A549 (cell line): Measurements from ENCODE around the gene ZNF101. TPM values are rescaled to one million over a fixed set of nuclear protein-coding genes. Genes with fewer than 3 reads are reported as not detected.

Experiments used
- ATAC-seq, 2 experiments: fragments of 200-7000 bp in 1 of 2; fragments of >200 bp in 1 of 2; cut with Nextera tagmentation in 1 of 2; cut with Tn5 transposase in 1 of 2; 3 replicates each; pipeline versions ENCODE4 v1.8.0 to v1.9.1; 2018 to 2020; ENCODE audit warnings: mild to moderate bottlenecking in 1 of 2, moderate library complexity in 1 of 2
- CTCF ChIA-PET: fragments of 300-600 bp; sonication (Branson Sonifier 250); formaldehyde crosslinking; extraction: SDS; loops from one replicate; lab custom pipeline; 2021; ENCODE audit warnings: antibody characterized with exemption, inconsistent platforms; lab: Yijun Ruan, JAX
- POLR2A ChIA-PET: fragments of 350-600 bp; formaldehyde crosslinking; extraction: SDS; loops from one replicate; lab custom pipeline; 2021; ENCODE audit warnings: antibody characterized with exemption, inconsistent platforms; lab: Yijun Ruan, JAX
- DNase-seq, 2 experiments: peaks; one replicate each; pipeline versions ENCODE4 v3.0.0 to v3.0.0-alpha.2; 2011 to 2016; ENCODE audit warnings: low read depth in 1 of 2, low spot score in 1 of 2
- FAIRE-seq: peaks from 2 replicates; lab custom pipeline; 2011; peaks lifted over from hg19 to GRCh38; lab: Jason Lieb, UNC
- H3K27ac ChIP-seq, 2 experiments: fragments of >200 bp; sonication (Bioruptor Twin); formaldehyde crosslinking; 3 replicates each; pipeline ENCODE4 v1.5.1; 2016 to 2017
- H3K4me1 ChIP-seq: fragments of >200 bp; sonication (Bioruptor Twin); formaldehyde crosslinking; 3 replicates; pipeline ENCODE4 v1.6.1; 2016
- H3K4me2 ChIP-seq: fragments of >200 bp; sonication (Bioruptor Twin); formaldehyde crosslinking; 3 replicates; pipeline ENCODE4 v1.6.1; 2016
- H3K4me3 ChIP-seq: fragments of >200 bp; sonication (Bioruptor Twin); formaldehyde crosslinking; 3 replicates; pipeline ENCODE4 v1.5.1; 2016
- H3K9me3 ChIP-seq: fragments of >200 bp; sonication (Bioruptor Twin); formaldehyde crosslinking; 3 replicates; pipeline ENCODE4 v1.6.1; 2016
- BCL3 ChIP-seq: fragments of >200 bp; sonication (Bioruptor Twin); formaldehyde crosslinking; IDR thresholded peaks from 3 replicates; pipeline ENCODE4 v1.6.1; 2016
- BHLHE40 ChIP-seq: IDR thresholded peaks from 2 replicates; pipeline ENCODE4 v1.6.1; 2012; ENCODE audit warnings: low read depth, low read length, inconsistent platforms
- CBX8 ChIP-seq: fragments of 200-600 bp; sonication (generic); IDR thresholded peaks from 2 replicates; pipeline ENCODE4 v1.6.1; 2016
- CEBPB ChIP-seq, 2 experiments: fragments of >200 bp in 1 of 2; sonication (Bioruptor Twin) in 1 of 2; formaldehyde crosslinking in 1 of 2; IDR thresholded peaks; 2 replicates each; pipeline ENCODE4 v1.6.1; 2012 to 2016
- CTCF ChIP-seq: fragments of >200 bp; sonication (Bioruptor Twin); formaldehyde crosslinking; IDR thresholded peaks from 3 replicates; pipeline ENCODE4 v1.5.1; 2016
- EHF ChIP-seq: fragments of 250-450 bp; sonication (Bioruptor Pico); IDR thresholded peaks from 2 replicates; pipeline ENCODE4 v1.5.0; 2020; ENCODE audit warnings: mild to moderate bottlenecking
- EHMT2 ChIP-seq: fragments of 200-600 bp; sonication (generic); IDR thresholded peaks from 2 replicates; pipeline ENCODE4 v1.6.1; 2016; ENCODE audit warnings: antibody characterized with exemption, low read depth, mild to moderate bottlenecking, moderate library complexity
- EP300 ChIP-seq, 2 experiments: fragments of >200 bp; sonication (Bioruptor Twin); formaldehyde crosslinking; IDR thresholded peaks; 2 replicates in 1 of 2; 3 replicates in 1 of 2; pipeline ENCODE4 v1.6.1; 2016 to 2017
- ESRRA ChIP-seq: fragments of 150-350 bp; IDR thresholded peaks from 2 replicates; pipeline ENCODE4 v1.6.1; 2014; ENCODE audit warnings: mild to moderate bottlenecking, low read length, borderline replicate concordance
- FOSL2 ChIP-seq, 2 experiments: fragments of 450-650 bp in 1 of 2; fragments of >200 bp in 1 of 2; sonication (Bioruptor Twin) in 1 of 2; formaldehyde crosslinking; IDR thresholded peaks; 2 replicates each; pipeline versions ENCODE4 v1.5.0 to v1.6.1; 2016 to 2020; ENCODE audit warnings: mild to moderate bottlenecking in 1 of 2, moderate library complexity in 1 of 2
- HDAC2 ChIP-seq: fragments of 200-600 bp; sonication (generic); IDR thresholded peaks from 2 replicates; pipeline ENCODE4 v1.6.1; 2016
- HMGXB4 ChIP-seq: fragments of 250-450 bp; sonication (Bioruptor Pico); IDR thresholded peaks from 2 replicates; pipeline ENCODE4 v1.5.0; 2021; ENCODE audit warnings: mild to moderate bottlenecking, moderate library complexity, borderline replicate concordance
- JUN ChIP-seq, 2 experiments: fragments of >200 bp; sonication (Bioruptor Twin); formaldehyde crosslinking; IDR thresholded peaks; 2 replicates in 1 of 2; 3 replicates in 1 of 2; pipeline ENCODE4 v1.6.1; 2016 to 2017
- JUNB ChIP-seq: fragments of >200 bp; sonication (Bioruptor Twin); formaldehyde crosslinking; IDR thresholded peaks from 2 replicates; pipeline ENCODE4 v1.6.1; 2016
- MAFK ChIP-seq: fragments of 450-650 bp; IDR thresholded peaks from 2 replicates; pipeline ENCODE4 v1.6.1; 2014; ENCODE audit not compliant: partially characterized antibody
- MAX ChIP-seq: IDR thresholded peaks from 2 replicates; pipeline ENCODE4 v1.6.1; 2012
- MAZ ChIP-seq: fragments of 150-350 bp; IDR thresholded peaks from 2 replicates; pipeline ENCODE4 v1.6.1; 2014; ENCODE audit warnings: antibody characterized with exemption, low read depth, low read length, borderline replicate concordance
- NPAS2 ChIP-seq: fragments of 250-450 bp; sonication (Bioruptor Pico); IDR thresholded peaks from 2 replicates; pipeline ENCODE4 v1.8.0; 2022; ENCODE audit warnings: mild to moderate bottlenecking, moderate library complexity, borderline replicate concordance
- NR3C1 ChIP-seq: fragments of >200 bp; sonication (Bioruptor Twin); formaldehyde crosslinking; IDR thresholded peaks from 3 replicates; pipeline ENCODE4 v1.6.1; 2017
- POLR2A ChIP-seq: IDR thresholded peaks from 2 replicates; pipeline ENCODE4 v1.6.1; 2012; ENCODE audit warnings: mild to moderate bottlenecking, low read length
- WGBS: methylation state at CpG from one replicate; pipeline ENCODE4 v1.1.6; 2017; ENCODE audit errors: missing lambda C conversion rate; 5-methylcytosine and 5-hydroxymethylcytosine counted together
- polyA plus RNA-seq, 4 experiments: library from polyadenylated mRNA; depleted of rRNA in 3 of 4; stranded (reverse); fragments of >200 nt; fragmentation: RNase III in 1 of 4; extraction: RNeasy Plus Mini Kit Qiagen cat#74134 plus additional on column Dnase treatment in 1 of 4; gene quantifications; 2 replicates in 3 of 4; 3 replicates in 1 of 4; pipeline ENCODE4 v1.2.3, GENCODE V29; 2011 to 2017
- TF ChIP-seq, protein P1 (sequence below): IDR thresholded peaks from 2 replicates; pipeline ENCODE4 v1.6.1; 2012
- TF ChIP-seq, protein P2 (sequence below): fragments of 450-650 bp; IDR thresholded peaks from 2 replicates; pipeline ENCODE4 v1.6.1; 2014; ENCODE audit warnings: antibody characterized with exemption

The ZNF101 gene
- polyA plus RNA-seq, 2 of the 4 experiments (the other 2 are of a cell fraction), result 4.9 to 7.4 TPM

- no peaks in the 10 kb centered on the region for H3K4me1 ChIP-seq
- ChIA-PET CTCF (no interaction called here), POLR2A (no interaction called here)
- FAIRE-seq, result no peak
- no peak for TF ChIP-seq CTCF
- no peak for TF ChIP-seq MAX
- no peak for TF ChIP-seq JUNB
- no peak for TF ChIP-seq NR3C1
- TF ChIP-seq, protein P1, sequence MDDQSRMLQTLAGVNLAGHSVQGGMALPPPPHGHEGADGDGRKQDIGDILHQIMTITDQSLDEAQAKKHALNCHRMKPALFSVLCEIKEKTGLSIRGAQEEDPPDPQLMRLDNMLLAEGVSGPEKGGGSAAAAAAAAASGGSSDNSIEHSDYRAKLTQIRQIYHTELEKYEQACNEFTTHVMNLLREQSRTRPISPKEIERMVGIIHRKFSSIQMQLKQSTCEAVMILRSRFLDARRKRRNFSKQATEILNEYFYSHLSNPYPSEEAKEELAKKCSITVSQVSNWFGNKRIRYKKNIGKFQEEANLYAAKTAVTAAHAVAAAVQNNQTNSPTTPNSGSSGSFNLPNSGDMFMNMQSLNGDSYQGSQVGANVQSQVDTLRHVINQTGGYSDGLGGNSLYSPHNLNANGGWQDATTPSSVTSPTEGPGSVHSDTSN, result no peak
- no peak for TF ChIP-seq EHMT2
- TF ChIP-seq MAZ, result no peak
- no peak for TF ChIP-seq FOSL2 (IDR thresholded peaks at IDR 0.05)
- TF ChIP-seq FOSL2 (CRISPR knock-in tag; IDR thresholded peaks at IDR 0.05), result no peak
- TF ChIP-seq CEBPB (IDR thresholded peaks at IDR 0.05), result no peak
- TF ChIP-seq EHF (CRISPR knock-in tag), result no peak
- no peak for TF ChIP-seq NPAS2 (CRISPR knock-in tag)
- TF ChIP-seq EP300 (IDR thresholded peaks at IDR 0.05), result no peak
- TF ChIP-seq HDAC2, result no peak
- no peak for TF ChIP-seq CBX8
- no peak overlapping the region for H3K4me2 ChIP-seq
- H3K4me3 ChIP-seq, result no peak overlapping the region
- H3K9me3 ChIP-seq, result peaks cover 90% of the 10 kb centered on the region
- no peak overlapping the region for H3K27ac ChIP-seq
- DNase-seq, result no peak
- WGBS, result 84% methylated on average over 10 of the region's 10 CpGs
- ATAC-seq, result no peak
These were observed 43.5 kb downstream of the ZNF101 start for GRCh38 chr19:19711934-19712828.

GRCh38 chr19:19719798-19720197, 51.2 kb downstream of the ZNF101 start:
- ATAC-seq (no peak), FAIRE-seq (no peak)
- no peak overlapping the region for H3K4me2 ChIP-seq
- POLR2A ChIA-PET, result no interaction called here
- H3K4me1 ChIP-seq, result no peaks in the 10 kb centered on the region
- no peak overlapping the region for H3K27ac ChIP-seq
- TF ChIP-seq, protein P2, sequence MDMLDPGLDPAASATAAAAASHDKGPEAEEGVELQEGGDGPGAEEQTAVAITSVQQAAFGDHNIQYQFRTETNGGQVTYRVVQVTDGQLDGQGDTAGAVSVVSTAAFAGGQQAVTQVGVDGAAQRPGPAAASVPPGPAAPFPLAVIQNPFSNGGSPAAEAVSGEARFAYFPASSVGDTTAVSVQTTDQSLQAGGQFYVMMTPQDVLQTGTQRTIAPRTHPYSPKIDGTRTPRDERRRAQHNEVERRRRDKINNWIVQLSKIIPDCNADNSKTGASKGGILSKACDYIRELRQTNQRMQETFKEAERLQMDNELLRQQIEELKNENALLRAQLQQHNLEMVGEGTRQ, result no peak
- TF ChIP-seq ESRRA, result no peak
- no peak for TF ChIP-seq BHLHE40
- TF ChIP-seq POLR2A, result no peak
- no peak for TF ChIP-seq HMGXB4
- TF ChIP-seq JUN (IDR thresholded peaks at IDR 0.05), result no peak
- no peak for TF ChIP-seq MAFK
- no peak for TF ChIP-seq BCL3
- TF ChIP-seq, all 56 proteins: peak for 0
- Histone ChIP-seq H3K4me3 (no peak overlapping the region), H3K9me3 (peaks cover 36% of the 10 kb centered on the region)
- CTCF ChIA-PET, result no interaction called here
- no peak for DNase-seq
- 94% methylated on average over 2 of the region's 2 CpGs for WGBS
